Hematopoietic multipotent progenitor cell treated with erythropoietin and hydrocortisone succinate and interleukin-3 and kit ligand, for 8 days (in vitro differentiated cells): Measurements from ENCODE around the gene VWA8.
"Not testable (repeated sequence)": the region's sequence is repeated elsewhere in the genome, so short reads cannot be mapped to it uniquely, and the experiment has no call there.

Experiments
- DNase-seq: peaks from one replicate; pipeline ENCODE4 v3.0.0-alpha.2; 2015

Gene VWA8

DNA sequence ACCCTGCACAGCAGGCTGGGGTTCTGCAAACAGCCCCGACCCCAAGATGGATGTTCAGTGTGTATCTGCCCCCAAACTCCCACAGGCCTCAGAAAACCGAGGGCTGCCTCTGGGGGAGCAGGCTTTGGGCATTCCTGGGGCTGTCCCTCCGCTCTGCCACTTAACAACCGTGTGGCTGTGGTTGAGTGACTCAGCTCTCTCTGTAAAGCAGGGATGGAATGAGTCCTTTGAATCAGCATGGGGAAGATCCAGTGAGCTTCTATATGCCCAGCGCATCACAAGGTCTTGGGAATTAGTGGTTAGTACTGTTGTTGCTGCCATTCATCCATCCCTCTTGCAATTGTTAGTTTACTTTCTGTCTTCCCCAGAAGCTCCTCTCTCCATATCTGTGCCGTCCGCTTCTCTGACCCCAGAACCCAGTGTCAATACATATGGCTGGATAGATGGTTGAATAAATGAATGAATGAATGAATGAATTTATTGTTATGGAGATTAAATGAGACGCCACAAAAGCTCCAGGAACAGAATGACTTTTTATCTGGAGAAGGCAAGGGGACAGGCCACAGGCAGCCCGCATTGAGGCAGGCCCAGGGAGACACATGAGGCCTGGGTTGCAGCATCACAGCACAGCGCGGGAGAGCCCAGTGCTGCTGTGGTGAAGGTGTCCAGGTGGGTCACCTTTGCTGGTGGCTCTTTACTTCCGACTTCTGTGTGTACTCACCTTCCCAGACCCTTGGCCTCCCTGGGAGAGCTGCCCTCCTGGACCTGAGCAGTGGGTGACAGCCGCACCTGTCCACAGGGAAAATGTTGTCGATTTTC, 414.3 kb downstream of the VWA8 start:
- DNase-seq: no peak

DNA sequence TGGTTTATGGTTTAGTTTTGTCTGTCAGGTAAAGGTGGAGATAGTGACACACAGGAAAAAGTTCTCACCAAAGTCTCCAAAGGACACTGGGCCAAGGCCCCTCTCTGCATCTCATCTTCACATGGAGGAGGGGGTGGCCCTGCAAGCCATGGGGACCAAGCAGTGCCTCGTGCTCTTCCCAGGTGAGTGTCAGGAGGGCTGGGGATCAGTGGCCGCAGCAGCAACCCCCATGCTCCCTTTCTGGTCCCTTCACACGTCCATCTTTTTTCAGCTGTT, 415.5 kb downstream of the VWA8 start:
- DNase-seq: no peak

DNA sequence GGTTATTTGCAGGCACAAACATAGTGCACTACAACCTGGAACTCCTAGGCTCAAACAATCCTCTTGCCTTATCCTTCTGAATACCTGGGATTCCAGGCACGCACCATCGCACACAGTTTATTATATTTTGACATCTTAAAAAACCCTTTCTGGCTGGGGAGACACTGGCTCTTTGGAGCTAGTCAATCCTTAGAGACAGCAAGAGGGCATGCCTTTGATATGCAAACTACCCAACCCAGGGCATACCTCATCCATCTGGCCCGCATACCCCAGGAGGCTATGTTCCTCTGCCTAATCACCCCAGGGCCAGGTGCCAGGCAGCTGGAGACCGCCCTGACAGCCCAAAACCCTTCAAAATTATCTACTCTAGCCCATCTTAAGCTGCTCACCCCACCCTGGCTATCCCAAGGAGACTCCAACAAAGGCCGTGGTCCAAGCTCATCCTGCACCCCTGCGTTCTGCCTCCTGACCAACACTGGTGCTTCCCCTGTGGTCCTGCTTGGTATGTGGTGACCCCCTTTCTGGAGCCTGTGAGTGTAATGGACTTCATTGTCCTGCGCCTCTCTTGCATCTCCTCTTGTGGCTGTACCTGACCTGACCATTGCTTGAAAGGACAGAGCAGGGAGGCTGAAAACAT, 417.1 kb downstream of the VWA8 start:
- no peak for DNase-seq

DNA sequence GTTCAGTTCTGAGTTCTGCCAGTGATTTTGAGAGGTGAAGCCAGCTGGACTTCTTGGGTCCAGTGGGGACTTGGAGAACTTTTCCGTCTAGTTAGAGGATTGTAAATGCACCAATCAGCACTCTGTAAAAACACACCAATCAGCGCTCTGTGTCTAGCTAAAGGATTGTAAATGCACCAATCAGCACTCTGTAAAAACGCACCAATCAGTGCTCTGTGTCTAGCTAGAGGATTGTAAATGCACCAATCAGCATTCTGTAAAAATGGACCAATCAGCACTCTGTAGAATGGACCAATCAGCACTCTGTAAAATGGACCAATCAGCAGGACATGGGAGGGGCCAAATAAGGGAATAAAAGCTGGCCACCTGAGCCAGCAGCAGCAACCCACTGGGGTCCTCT, 418.1 kb downstream of the VWA8 start:
- not testable (repeated sequence) for DNase-seq

DNA sequence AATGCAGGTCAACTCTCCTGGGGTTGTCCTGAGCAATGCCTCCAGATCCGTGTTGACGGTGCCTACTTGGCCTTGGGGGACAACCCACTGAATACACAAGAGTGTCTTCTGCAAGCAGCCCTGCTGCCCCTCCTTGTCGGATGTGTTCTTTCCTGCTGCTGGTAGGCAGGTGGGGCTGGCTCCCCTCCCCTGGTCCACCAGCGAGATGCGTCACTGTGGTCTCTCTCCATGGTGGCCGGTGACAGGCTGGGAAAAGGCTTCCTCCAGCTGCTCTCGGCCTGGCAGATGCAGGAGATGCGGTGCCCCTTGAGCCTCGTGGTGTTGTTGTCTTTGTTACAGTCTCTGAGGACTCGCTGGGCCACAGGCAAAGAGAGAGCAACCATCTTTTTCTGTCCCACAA, 418.6 kb downstream of the VWA8 start:
- DNase-seq: no peak

DNA sequence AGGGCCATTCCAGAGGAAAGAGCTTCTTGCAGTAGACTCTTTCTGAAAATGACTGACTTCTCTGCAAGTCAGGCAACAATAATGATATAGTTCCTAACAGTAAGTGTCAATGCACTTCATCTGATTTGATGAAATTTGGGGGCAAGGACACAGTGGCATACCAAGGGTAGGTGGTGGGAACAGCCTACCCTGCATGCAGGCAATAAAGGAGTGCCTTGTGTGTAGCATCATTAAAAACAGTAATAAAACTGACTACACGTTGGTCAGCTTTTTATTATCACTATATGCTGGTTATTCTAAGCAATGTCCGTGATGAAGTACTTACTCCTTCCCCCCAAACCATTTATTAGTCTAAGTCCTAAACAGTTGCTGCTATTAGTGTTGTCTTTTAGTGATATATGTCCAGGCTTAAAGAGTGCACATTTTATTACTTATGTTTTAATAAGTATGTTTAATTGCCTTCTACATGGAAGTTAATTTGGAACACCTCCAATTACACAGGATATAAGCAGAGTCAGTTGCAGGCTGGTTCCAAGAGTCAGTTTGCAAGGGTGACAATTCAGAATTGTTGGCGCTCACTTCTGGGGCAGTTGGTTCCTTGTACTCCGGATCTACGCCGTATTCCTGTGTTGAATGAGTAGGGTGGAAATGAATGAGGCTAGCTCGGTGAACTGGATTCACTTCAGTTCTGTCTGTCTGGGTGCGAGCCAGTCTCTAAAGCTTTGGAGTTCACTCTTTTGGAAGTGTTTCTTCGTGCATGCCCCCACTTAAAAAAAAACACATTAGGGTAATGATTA, 419.6 kb downstream of the VWA8 start:
- no peak for DNase-seq

DNA sequence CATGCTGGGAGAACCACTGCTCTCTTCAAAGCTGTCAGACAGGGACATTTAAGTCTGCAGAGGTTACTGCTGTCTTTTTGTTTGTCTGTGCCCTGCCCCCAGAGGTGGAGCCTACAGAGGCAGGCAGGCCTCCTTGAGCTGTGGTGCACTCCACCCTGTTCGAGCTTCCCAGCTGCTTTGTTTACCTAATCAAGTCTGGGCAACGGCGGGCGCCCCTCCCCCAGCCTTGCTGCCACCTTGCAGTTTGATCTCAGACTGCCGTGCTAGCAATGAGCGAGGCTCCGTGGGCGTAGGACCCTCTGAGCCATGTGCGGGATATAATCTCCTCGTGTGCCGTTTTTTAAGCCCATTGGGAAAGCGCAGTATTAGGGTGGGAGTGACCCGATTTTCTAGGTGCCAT, 420.7 kb downstream of the VWA8 start:
- DNase-seq: not testable (repeated sequence)

DNA sequence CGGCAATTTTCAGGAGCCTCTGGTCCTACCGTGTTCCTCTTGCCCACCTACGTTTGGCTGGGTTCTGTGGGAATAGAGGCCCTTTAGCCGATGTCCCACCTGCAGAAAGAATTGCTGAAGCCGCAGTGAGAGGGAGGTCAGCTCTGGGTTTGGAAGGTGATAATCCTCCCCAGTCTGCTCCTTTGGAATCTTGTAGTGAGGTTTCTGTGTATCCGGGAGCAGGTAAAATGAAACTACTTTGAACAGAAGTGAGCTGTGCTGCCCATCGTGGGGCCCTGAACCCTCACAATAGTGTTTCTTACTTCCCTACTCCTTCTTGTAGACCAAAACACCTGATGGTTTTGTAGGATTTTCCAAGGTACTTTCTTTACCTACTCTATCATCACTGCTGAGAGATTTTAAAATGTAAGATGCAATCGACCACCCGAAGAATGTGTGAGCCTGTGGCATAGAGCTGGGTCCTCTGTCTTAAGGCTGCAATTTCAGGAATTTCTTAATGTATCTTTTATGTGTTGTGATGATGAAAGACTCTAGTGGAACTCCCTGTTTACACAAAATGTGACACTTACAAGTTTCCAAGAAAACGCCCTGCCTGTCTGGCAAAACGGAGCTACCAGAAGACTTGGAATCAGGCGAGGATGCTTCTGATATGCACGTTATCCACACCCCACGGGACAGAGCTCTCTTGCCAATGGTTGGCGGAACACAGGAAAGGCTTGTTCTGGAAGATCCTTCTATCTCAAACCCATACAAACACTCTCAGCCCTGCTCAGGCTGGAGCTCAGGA, 427.4 kb downstream of the VWA8 start:
- DNase-seq: no peak

DNA sequence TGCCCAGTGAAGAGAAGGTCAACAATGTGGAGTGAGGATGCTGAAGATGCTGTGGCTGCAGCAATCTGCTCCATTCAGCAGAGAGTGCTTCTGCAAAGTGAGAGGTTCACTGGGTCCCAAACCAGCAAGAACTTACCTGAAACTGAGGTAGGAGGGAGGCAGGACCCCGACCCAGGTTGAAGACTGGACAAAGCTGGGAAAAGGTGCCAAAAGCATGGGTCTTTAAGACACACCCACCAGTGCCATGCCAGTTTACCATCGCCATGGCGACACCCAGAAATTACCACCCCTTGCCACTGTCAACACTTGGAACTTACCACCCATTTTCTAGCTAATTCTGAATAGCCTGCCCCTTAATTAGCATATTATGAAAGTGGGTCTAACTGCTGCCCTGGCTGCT, 432.9 kb downstream of the VWA8 start:
- DNase-seq: no peak

DNA sequence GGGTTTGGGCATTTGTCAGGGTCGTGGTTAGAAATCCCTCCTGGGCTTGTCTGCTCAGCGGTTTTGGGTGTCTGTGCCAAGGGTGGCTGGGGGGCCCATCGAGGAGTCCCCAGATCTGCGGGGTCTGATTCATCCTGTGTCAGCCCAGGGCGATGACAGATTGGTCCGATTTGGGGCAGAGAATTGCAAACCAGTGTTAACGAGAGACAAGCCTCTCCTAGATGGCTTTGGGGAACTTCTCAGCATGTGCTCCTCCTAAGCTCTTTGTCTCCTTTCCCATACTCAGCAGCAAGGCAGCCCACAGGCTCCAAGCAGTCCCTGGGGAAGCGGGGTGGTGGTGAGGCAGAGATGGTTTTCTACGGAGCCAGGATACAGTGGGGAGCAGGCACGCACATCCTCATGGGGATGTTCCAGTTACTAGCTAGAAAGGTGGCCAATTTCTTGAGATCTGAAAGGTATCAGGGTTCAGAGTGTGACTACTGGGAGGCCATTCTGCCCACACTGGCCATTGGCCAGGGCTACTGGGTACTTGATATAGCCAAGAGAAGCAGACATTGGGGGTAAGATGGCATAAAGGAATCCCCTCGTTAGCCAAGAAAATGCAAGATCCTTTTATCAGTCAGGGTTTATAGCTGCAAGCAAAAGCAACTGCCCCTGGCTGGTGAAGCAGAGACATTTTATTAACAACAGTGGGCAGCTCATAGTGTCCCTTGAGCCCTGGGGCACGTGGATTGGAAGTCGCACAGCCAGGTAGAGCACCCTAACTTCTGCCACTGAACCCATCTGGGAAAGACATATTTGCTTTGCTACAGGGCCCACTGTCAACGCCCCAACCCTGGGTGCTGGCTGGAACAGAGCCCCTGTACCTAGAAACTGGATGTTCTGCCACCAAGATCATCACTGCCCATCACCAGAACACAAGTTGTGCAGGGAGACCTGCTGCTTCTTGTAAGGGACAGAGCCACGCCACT, 440.0 kb downstream of the VWA8 start:
- DNase-seq: no peak

DNA sequence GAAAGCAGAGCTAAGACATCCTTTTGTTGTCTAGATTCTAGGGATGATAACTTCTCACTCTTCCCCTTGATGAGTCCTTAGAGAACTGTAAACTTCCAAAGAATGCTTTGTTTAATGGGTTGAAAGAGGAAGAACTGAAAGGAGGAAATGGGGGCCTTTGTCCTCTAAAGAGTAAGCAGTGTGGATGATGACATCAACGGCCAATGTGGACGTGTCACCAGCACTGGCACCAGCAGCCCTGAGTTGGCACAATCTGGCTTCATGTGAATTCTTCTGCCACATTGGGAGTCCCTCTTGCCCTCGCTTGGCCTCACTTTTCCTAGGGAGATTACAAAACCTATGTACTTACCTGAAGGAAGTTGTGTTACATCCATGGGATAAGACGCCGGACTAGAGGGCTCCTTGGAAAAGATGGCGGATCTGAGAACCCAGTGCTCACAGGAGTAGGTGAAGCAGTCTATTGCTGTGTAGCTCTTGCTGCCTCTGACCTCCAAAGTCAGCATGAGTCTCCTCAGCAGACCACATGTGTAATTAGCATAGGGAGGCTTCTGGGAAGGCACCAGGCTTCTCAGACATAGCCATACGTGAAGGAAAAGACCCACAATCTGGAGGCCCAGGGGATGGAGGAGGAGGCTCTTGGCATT, 440.8 kb downstream of the VWA8 start:
- no peak for DNase-seq
